ENCODE results near the gene PLXNA4.

Gene PLXNA4

GRCh38 chr7:132145466-132145865, 430.8 kb downstream of the PLXNA4 start:
- TF ChIP-seq CTCF (IDR thresholded peaks at IDR 0.05; ENCODE audit: low read depth, low read length, poor library complexity, severe bottlenecking) (no peak), EZH2phosphoT487 (IDR thresholded peaks at IDR 0.05; ENCODE audit: borderline replicate concordance, low read length) (no peak)
- no peaks in the 10 kb centered on the region for H3K9me3 ChIP-seq (ENCODE audit: control insufficient read depth, insufficient read depth, low read length)
- H3K9me2 ChIP-seq (replicated peaks; ENCODE audit: control insufficient read depth, low read length), result no peaks in the 10 kb centered on the region
- no peak overlapping the region for H3K4me3 ChIP-seq (ENCODE audit: low read length)
- no peaks in the 10 kb centered on the region for H3F3A ChIP-seq (ENCODE audit: control insufficient read depth, insufficient read depth)
- H4K20me1 ChIP-seq (ENCODE audit: control insufficient read depth, insufficient read depth, low read depth, low read length), result no peaks in the 10 kb centered on the region
- H3K27ac ChIP-seq (ENCODE audit: low read depth, low read length), result no peak overlapping the region
- no peaks in the 10 kb centered on the region for H3K4me1 ChIP-seq (ENCODE audit: control insufficient read depth, low read length)
- H3K27me3 ChIP-seq (ENCODE audit: control insufficient read depth, low read length), result no peaks in the 10 kb centered on the region
- H3K4me2 ChIP-seq (ENCODE audit: low read length), result no peak overlapping the region
- H3K36me3 ChIP-seq (ENCODE audit: control insufficient read depth, low read length), result no peaks in the 10 kb centered on the region
- H3K79me2 ChIP-seq (ENCODE audit: control insufficient read depth, low read length), result no peaks in the 10 kb centered on the region

GRCh38 chr7:132145063-132145462, 431.2 kb downstream of the PLXNA4 start:
- Histone ChIP-seq H3K27ac (ENCODE audit: low read depth, low read length) (no peak overlapping the region), H3K27me3 (ENCODE audit: control insufficient read depth, low read length) (no peaks in the 10 kb centered on the region), H3F3A (ENCODE audit: control insufficient read depth, insufficient read depth) (no peaks in the 10 kb centered on the region), H3K4me2 (ENCODE audit: low read length) (no peak overlapping the region), H3K4me3 (ENCODE audit: low read length) (no peak overlapping the region), H4K20me1 (ENCODE audit: control insufficient read depth, insufficient read depth, low read depth, low read length) (no peaks in the 10 kb centered on the region), H3K4me1 (ENCODE audit: control insufficient read depth, low read length) (no peaks in the 10 kb centered on the region), H3K9me2 (replicated peaks; ENCODE audit: control insufficient read depth, low read length) (no peaks in the 10 kb centered on the region), H3K9me3 (ENCODE audit: control insufficient read depth, insufficient read depth, low read length) (no peaks in the 10 kb centered on the region), H3K36me3 (ENCODE audit: control insufficient read depth, low read length) (no peaks in the 10 kb centered on the region), H3K79me2 (ENCODE audit: control insufficient read depth, low read length) (no peaks in the 10 kb centered on the region)
- no peak for TF ChIP-seq CTCF (IDR thresholded peaks at IDR 0.05; ENCODE audit: low read depth, low read length, poor library complexity, severe bottlenecking)
- no peak for TF ChIP-seq EZH2phosphoT487 (IDR thresholded peaks at IDR 0.05; ENCODE audit: borderline replicate concordance, low read length)

- no peaks in the 10 kb centered on the region for H4K20me1 ChIP-seq (ENCODE audit: control insufficient read depth, insufficient read depth, low read depth, low read length)
- no peaks in the 10 kb centered on the region for H3K4me1 ChIP-seq (ENCODE audit: control insufficient read depth, low read length)
- no peak overlapping the region for H3K4me3 ChIP-seq (ENCODE audit: low read length)
- H3K27ac ChIP-seq (ENCODE audit: low read depth, low read length), result no peak overlapping the region
- no peaks in the 10 kb centered on the region for H3K79me2 ChIP-seq (ENCODE audit: control insufficient read depth, low read length)
- no peaks in the 10 kb centered on the region for H3F3A ChIP-seq (ENCODE audit: control insufficient read depth, insufficient read depth)
- H3K27me3 ChIP-seq (ENCODE audit: control insufficient read depth, low read length), result no peaks in the 10 kb centered on the region
- no peak overlapping the region for H3K4me2 ChIP-seq (ENCODE audit: low read length)
- no peaks in the 10 kb centered on the region for H3K9me3 ChIP-seq (ENCODE audit: control insufficient read depth, insufficient read depth, low read length)
- no peaks in the 10 kb centered on the region for H3K9me2 ChIP-seq (replicated peaks; ENCODE audit: control insufficient read depth, low read length)
- TF ChIP-seq CTCF (IDR thresholded peaks at IDR 0.05; ENCODE audit: low read depth, low read length, poor library complexity, severe bottlenecking) (no peak), EZH2phosphoT487 (IDR thresholded peaks at IDR 0.05; ENCODE audit: borderline replicate concordance, low read length) (no peak)
- no peaks in the 10 kb centered on the region for H3K36me3 ChIP-seq (ENCODE audit: control insufficient read depth, low read length)
Observed at GRCh38 chr7:132142006-132142405, 434.3 kb downstream of the PLXNA4 start.

GRCh38 chr7:132141109-132141508, 435.2 kb downstream of the PLXNA4 start:
- no peaks in the 10 kb centered on the region for H3K36me3 ChIP-seq (ENCODE audit: control insufficient read depth, low read length)
- no peaks in the 10 kb centered on the region for H3F3A ChIP-seq (ENCODE audit: control insufficient read depth, insufficient read depth)
- H3K27ac ChIP-seq (ENCODE audit: low read depth, low read length), result no peak overlapping the region
- no peaks in the 10 kb centered on the region for H4K20me1 ChIP-seq (ENCODE audit: control insufficient read depth, insufficient read depth, low read depth, low read length)
- H3K4me1 ChIP-seq (ENCODE audit: control insufficient read depth, low read length), result no peaks in the 10 kb centered on the region
- TF ChIP-seq CTCF (IDR thresholded peaks at IDR 0.05; ENCODE audit: low read depth, low read length, poor library complexity, severe bottlenecking) (no peak), EZH2phosphoT487 (IDR thresholded peaks at IDR 0.05; ENCODE audit: borderline replicate concordance, low read length) (no peak)
- no peaks in the 10 kb centered on the region for H3K9me3 ChIP-seq (ENCODE audit: control insufficient read depth, insufficient read depth, low read length)
- H3K27me3 ChIP-seq (ENCODE audit: control insufficient read depth, low read length), result no peaks in the 10 kb centered on the region
- no peaks in the 10 kb centered on the region for H3K9me2 ChIP-seq (replicated peaks; ENCODE audit: control insufficient read depth, low read length)
- no peak overlapping the region for H3K4me3 ChIP-seq (ENCODE audit: low read length)
- H3K79me2 ChIP-seq (ENCODE audit: control insufficient read depth, low read length), result no peaks in the 10 kb centered on the region
- H3K4me2 ChIP-seq (ENCODE audit: low read length), result no peak overlapping the region

Data from DOHH2 (cell line).